ENCODE results near the gene RGS7. TPM values are rescaled to one million over a fixed set of nuclear protein-coding genes. Genes with fewer than 3 reads are reported as not detected.

Gene RGS7
- total and polyA plus RNA-seq, 2 of the 8 experiments (the other 6 are each of a cell fraction or from before 2014, with no cell fraction given): 1.6 to 3.0 TPM

GRCh38 chr1:241401156-241401555 lies 44.2 kb upstream of the RGS7 start:
- no peak overlapping the region for H3K56ac ChIP-seq (replicated peaks; ENCODE audit: insufficient read length, low read depth, low read length)
- H3K4me3 ChIP-seq (ENCODE audit: extremely low read depth in 1 of 4, insufficient read depth in 2 of 4, low read depth in 3 of 4, low read length in 4 of 4): no peak overlapping the region
- H2AK5ac ChIP-seq (ENCODE audit: low read depth, low read length): no peak overlapping the region
- no peaks in the 10 kb centered on the region for H3K27me3 ChIP-seq (replicated peaks in 1 of 4; ENCODE audit: control insufficient read depth in 3 of 4, extremely low read depth in 1 of 4, insufficient read depth in 3 of 4, low read length in 3 of 4)
- H2BK120ac ChIP-seq (replicated peaks; ENCODE audit: low read depth, low read length): no peak overlapping the region
- H3K4me1 ChIP-seq (replicated peaks in 1 of 4; ENCODE audit: control insufficient read depth in 3 of 4, insufficient read depth in 4 of 4, low read length in 3 of 4): peaks cover 0 to 8% (median 0%) of the 10 kb centered on the region in 4 experiments; a peak in 1 of 7 replicates
- H2BK5ac ChIP-seq (ENCODE audit: low read depth, low read length): no peak overlapping the region
- H4K5ac ChIP-seq (ENCODE audit: insufficient read length, low read depth, low read length): no peak overlapping the region
- no peak overlapping the region for H2AFZ ChIP-seq (ENCODE audit: low read length)
- no peak overlapping the region for H2BK15ac ChIP-seq (ENCODE audit: low read length)
- H4K8ac ChIP-seq (ENCODE audit: extremely low read depth, insufficient read depth, low read length): no peak overlapping the region
- no peaks in the 10 kb centered on the region; the same call in 1 of the 2 replicates for H3K23me2 ChIP-seq (ENCODE audit: low read depth, low read length)
- DNase-seq (ENCODE audit: low read depth in 1 of 2, low spot score in 2 of 2) (no peak), FAIRE-seq (no peak)
- H4K91ac ChIP-seq (replicated peaks; ENCODE audit: insufficient read length, low read length): no peak overlapping the region
- H2BK12ac ChIP-seq (ENCODE audit: low read depth, low read length): no peak overlapping the region
- H3K79me1 ChIP-seq (ENCODE audit: low read depth, low read length): no peaks in the 10 kb centered on the region
- H3K18ac ChIP-seq (ENCODE audit: extremely low read depth, low read length): no peak overlapping the region
- 91% methylated on average over 5 of the region's 6 CpGs; no CpG with 5 or more reads in 1 of the 2 experiments for WGBS, 2 experiments (ENCODE audit: extremely low coverage in 1 of 2, insufficient coverage in 1 of 2, insufficient read length in 1 of 2, insufficient replicate concordance in 2 of 2, low coverage in 1 of 2, low lambda C conversion rate in 2 of 2, missing lambda C conversion rate in 1 of 2)
- no peaks in the 10 kb centered on the region for H3K36me3 ChIP-seq (ENCODE audit: control insufficient read depth in 2 of 4, insufficient read depth in 4 of 4, low read length in 3 of 4)
- H2BK20ac ChIP-seq (ENCODE audit: low read length): no peak overlapping the region
- H3K4me2 ChIP-seq (ENCODE audit: insufficient read depth in 1 of 2, low read depth in 2 of 2, low read length in 2 of 2): no peak overlapping the region
- no peaks in the 10 kb centered on the region for H3K9me3 ChIP-seq (ENCODE audit: insufficient read depth in 2 of 2, low read depth in 1 of 2, low read length in 1 of 2)
- no peaks in the 10 kb centered on the region for H4K20me1 ChIP-seq (replicated peaks in 1 of 2; ENCODE audit: control insufficient read depth in 1 of 2, insufficient read depth in 2 of 2, low read length in 2 of 2)
- CTCF ChIA-PET (ENCODE audit: partially characterized antibody): interaction anchor here (1.2 kb wide), 1 partner anchor 513 kb away, joined by 5 read pairs; no protein-coding TSS in a partner anchor
- no peak overlapping the region for H3K23ac ChIP-seq (ENCODE audit: insufficient read length)
- H3K14ac ChIP-seq (ENCODE audit: insufficient read length): no peak overlapping the region
- no peaks in the 10 kb centered on the region for H3K79me2 ChIP-seq (ENCODE audit: control insufficient read depth in 1 of 2, insufficient read depth in 2 of 2, low read length in 2 of 2)
- POLR2A ChIA-PET (ENCODE audit: partially characterized antibody): no interaction called here
- TF ChIP-seq EGR1 (IDR thresholded peaks at IDR 0.05; ENCODE audit: borderline replicate concordance, low read depth, low read length): no peak
- no peak for TF ChIP-seq SIN3A (conservative IDR thresholded peaks at IDR 0.05 in 1 of 2, IDR thresholded peaks at IDR 0.05 in 1 of 2; ENCODE audit: low read depth in 1 of 2, low read length in 2 of 2)
- TF ChIP-seq POLR2AphosphoS5 (IDR thresholded peaks at IDR 0.05; ENCODE audit: low read depth, low read length): no peak
- no peak overlapping the region for H3K4ac ChIP-seq (replicated peaks; ENCODE audit: insufficient read length, low read depth, low read length)
- no peak overlapping the region for H3K27ac ChIP-seq (ENCODE audit: low read depth, low read length)
- H3K9ac ChIP-seq (replicated peaks in 1 of 4; ENCODE audit: extremely low read depth in 1 of 4, low read depth in 3 of 4, low read length in 3 of 4): no peak overlapping the region
